GM23338 (cell line): ENCODE data around the gene COBL. TPM values are rescaled to one million over a fixed set of nuclear protein-coding genes. Genes with fewer than 3 reads are reported as not detected.

Experiments used
- ATAC-seq: fragments of 200-7000 bp; cut with Tn5 transposase; 3 replicates; pipeline ENCODE4 v1.9.1; 2020
- DNase-seq: peaks from one replicate; pipeline ENCODE4 v3.0.0-alpha.2; 2015; ENCODE audit warnings: low spot score
- H2AFZ ChIP-seq: fragments of 200-600 bp; sonication (generic); 2 replicates; pipeline ENCODE4 v1.8.0; 2016; ENCODE audit warnings: antibody characterized with exemption, mild to moderate bottlenecking, moderate library complexity
- H3F3A ChIP-seq: fragments of 200-600 bp; sonication (generic); replicated peaks from 2 replicates; pipeline ENCODE4 v1.8.0; 2017; ENCODE audit warnings: antibody characterized with exemption, mixed run types, low read depth
- H3K27ac ChIP-seq: fragments of 200-600 bp; sonication (generic); 2 replicates; pipeline ENCODE4 v1.6.1; 2016; ENCODE audit warnings: low read depth
- H3K27me3 ChIP-seq: fragments of 200-600 bp; sonication (generic); 2 replicates; pipeline ENCODE4 v1.8.0; 2016; ENCODE audit warnings: mild to moderate bottlenecking, mixed run types, moderate library complexity; ENCODE audit not compliant: insufficient read depth
- H3K36me3 ChIP-seq: fragments of 200-600 bp; sonication (generic); 2 replicates; pipeline ENCODE4 v1.8.0; 2016; ENCODE audit warnings: mild to moderate bottlenecking; ENCODE audit not compliant: insufficient read depth
- H3K4me1 ChIP-seq: fragments of 200-600 bp; sonication (generic); 2 replicates; pipeline ENCODE4 v1.8.0; 2016; ENCODE audit warnings: mild to moderate bottlenecking, moderate library complexity; ENCODE audit not compliant: insufficient read depth
- H3K4me2 ChIP-seq: fragments of 200-600 bp; sonication (generic); 2 replicates; pipeline ENCODE4 v1.7.1; 2017; ENCODE audit warnings: mixed run types
- H3K4me3 ChIP-seq: fragments of 200-600 bp; sonication (generic); 2 replicates; pipeline ENCODE4 v1.6.1; 2016; ENCODE audit warnings: mixed run types
- H3K79me2 ChIP-seq: fragments of 200-600 bp; sonication (generic); replicated peaks from 2 replicates; pipeline ENCODE4 v1.8.0; 2017; ENCODE audit warnings: mild to moderate bottlenecking; ENCODE audit not compliant: insufficient read depth
- H3K9me2 ChIP-seq: fragments of 200-600 bp; sonication (generic); 2 replicates; pipeline ENCODE4 v1.8.0; 2017; ENCODE audit not compliant: insufficient read depth
- H4K20me1 ChIP-seq: fragments of 200-600 bp; sonication (generic); replicated peaks from 2 replicates; pipeline ENCODE4 v1.8.0; 2017; ENCODE audit warnings: mild to moderate bottlenecking; ENCODE audit not compliant: insufficient read depth
- H3K27ac Mint-ChIP-seq: 2 replicates; pipeline ENCODE4 v1.8.0; 2020; ENCODE audit warnings: inconsistent platforms, mild to moderate bottlenecking, moderate library complexity, mixed read lengths
- H3K27me3 Mint-ChIP-seq: 3 replicates; pipeline ENCODE4 v1.8.0; 2022; ENCODE audit warnings: low read depth, mild to moderate bottlenecking, moderate library complexity, mixed read lengths, inconsistent platforms; ENCODE audit not compliant: insufficient read depth, poor library complexity
- H3K36me3 Mint-ChIP-seq: 3 replicates; pipeline ENCODE4 v1.8.0; 2021; ENCODE audit warnings: low read depth, mild to moderate bottlenecking, inconsistent platforms, moderate library complexity, mixed read lengths
- H3K4me1 Mint-ChIP-seq: 3 replicates; pipeline ENCODE4 v1.8.0; 2020; ENCODE audit warnings: mild to moderate bottlenecking, inconsistent platforms, mixed read lengths
- H3K4me3 Mint-ChIP-seq: 3 replicates; pipeline ENCODE4 v1.8.0; 2021; ENCODE audit warnings: moderate library complexity, mild to moderate bottlenecking, inconsistent platforms, mixed read lengths
- H3K9me3 Mint-ChIP-seq: 3 replicates; pipeline ENCODE4 v1.8.0; 2020; ENCODE audit warnings: moderate library complexity, mild to moderate bottlenecking, inconsistent platforms, mixed read lengths
- CREB1 ChIP-seq: fragments of 250-450 bp; sonication (Bioruptor Pico); IDR thresholded peaks from 2 replicates; pipeline ENCODE4 v1.5.0; 2020; ENCODE audit warnings: low read depth, mild to moderate bottlenecking, moderate library complexity
- EZH2 ChIP-seq: fragments of 200-600 bp; sonication (generic); IDR thresholded peaks from one replicate; pipeline ENCODE4 v1.8.0; 2017; ENCODE audit warnings: antibody characterized with exemption, mild to moderate bottlenecking, low read depth; ENCODE audit not compliant: unreplicated experiment
- EZH2phosphoT487 ChIP-seq: fragments of 200-600 bp; sonication (generic); IDR thresholded peaks from one replicate; pipeline ENCODE4 v1.8.1; 2018; ENCODE audit warnings: antibody characterized with exemption; ENCODE audit not compliant: unreplicated experiment
- JUNB ChIP-seq: IDR thresholded peaks from one replicate; pipeline ENCODE4 v1.6.1; 2016; ENCODE audit warnings: antibody characterized with exemption; ENCODE audit not compliant: unreplicated experiment
- NANOG ChIP-seq: IDR thresholded peaks from 2 replicates; pipeline ENCODE4 v1.6.1; 2016; ENCODE audit warnings: antibody characterized with exemption, borderline replicate concordance
- STAT1 ChIP-seq: IDR thresholded peaks from one replicate; pipeline ENCODE4 v1.6.1; 2016; ENCODE audit warnings: antibody characterized with exemption; ENCODE audit not compliant: unreplicated experiment
- ZNF114 ChIP-seq: fragments of 250-450 bp; sonication (Bioruptor Pico); IDR thresholded peaks from 2 replicates; pipeline ENCODE4 v1.5.0; 2020; ENCODE audit warnings: mild to moderate bottlenecking, moderate library complexity
- ZNF331 ChIP-seq: fragments of 250-450 bp; sonication (Bioruptor Pico); IDR thresholded peaks from 2 replicates; pipeline ENCODE4 v1.5.0; 2020; ENCODE audit warnings: low read depth, mild to moderate bottlenecking, moderate library complexity
- polyA plus RNA-seq: library from polyadenylated mRNA; unstranded; fragments of >200 nt; fragmentation: Nextera tagmentation; extraction: Ambion mirVana; gene quantifications from 2 replicates; pipeline ENCODE4 v1.2.1, GENCODE V29; 2016
- total RNA-seq: library from RNA; depleted of rRNA; stranded (reverse); fragments of >200 nt; shearing (Covaris generic); gene quantifications from 2 replicates; pipeline ENCODE4 v1.2.3, GENCODE V29; 2014
- TF ChIP-seq, protein P1 (sequence below): IDR thresholded peaks from 2 replicates; pipeline ENCODE4 v1.6.1; 2016; ENCODE audit warnings: antibody characterized with exemption
- TF ChIP-seq, protein P2 (sequence below): IDR thresholded peaks from one replicate; pipeline ENCODE4 v1.6.1; 2018; ENCODE audit warnings: antibody characterized with exemption; ENCODE audit not compliant: unreplicated experiment
- TF ChIP-seq, protein P3 (sequence below): fragments of 250-450 bp; sonication (Bioruptor Pico); IDR thresholded peaks from 2 replicates; pipeline ENCODE4 v1.5.0; 2020; ENCODE audit warnings: mild to moderate bottlenecking, moderate library complexity

Gene COBL
- total and polyA plus RNA-seq, 2 experiments from 2014 or later, result 18.3 to 51.9 TPM

DNA sequence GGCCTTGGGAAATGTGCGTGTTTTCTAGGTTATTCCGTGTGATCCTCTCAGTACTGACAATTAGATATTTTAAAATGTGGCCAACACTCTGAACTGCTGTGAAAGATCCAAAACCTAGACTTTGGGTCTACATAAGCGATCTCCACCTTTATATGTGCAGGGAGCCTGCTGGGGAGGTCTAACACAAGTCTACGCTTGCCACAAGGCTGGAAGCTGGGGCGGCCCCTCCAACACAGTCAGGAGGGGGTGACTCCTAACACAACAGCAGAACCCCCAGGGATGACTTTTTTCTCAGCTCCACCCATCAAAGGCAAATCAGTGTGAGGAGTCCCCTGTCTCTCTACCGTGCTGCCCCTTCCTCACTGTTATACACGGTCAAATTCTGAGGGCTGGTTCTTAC, 202.6 kb downstream of the COBL start:
- Histone ChIP-seq H2AFZ (no peak overlapping the region), H3K27ac (no peak overlapping the region), H3K9me2 (no peaks in the 10 kb centered on the region; the same call in 1 of the 2 replicates), H3K4me1 (no peaks in the 10 kb centered on the region; the same call in 1 of the 2 replicates), H3K27me3 (no peaks in the 10 kb centered on the region), H3K36me3 (no peaks in the 10 kb centered on the region), H3F3A (no peaks in the 10 kb centered on the region), H3K4me3 (no peak overlapping the region), H3K4me2 (no peak overlapping the region), H4K20me1 (no peaks in the 10 kb centered on the region), H3K79me2 (no peaks in the 10 kb centered on the region)
- ATAC-seq, result no peak
- Mint-ChIP-seq H3K9me3 (peaks cover 6% of the 10 kb centered on the region; the same call in 2 of the 3 replicates), H3K4me3 (no peak overlapping the region), H3K36me3 (no peaks in the 10 kb centered on the region; the same call in none of the 3 replicates), H3K27ac (no peak overlapping the region), H3K27me3 (peaks cover 4% of the 10 kb centered on the region), H3K4me1 (peaks cover 29% of the 10 kb centered on the region)
- DNase-seq, result no peak
- TF ChIP-seq, protein P1, sequence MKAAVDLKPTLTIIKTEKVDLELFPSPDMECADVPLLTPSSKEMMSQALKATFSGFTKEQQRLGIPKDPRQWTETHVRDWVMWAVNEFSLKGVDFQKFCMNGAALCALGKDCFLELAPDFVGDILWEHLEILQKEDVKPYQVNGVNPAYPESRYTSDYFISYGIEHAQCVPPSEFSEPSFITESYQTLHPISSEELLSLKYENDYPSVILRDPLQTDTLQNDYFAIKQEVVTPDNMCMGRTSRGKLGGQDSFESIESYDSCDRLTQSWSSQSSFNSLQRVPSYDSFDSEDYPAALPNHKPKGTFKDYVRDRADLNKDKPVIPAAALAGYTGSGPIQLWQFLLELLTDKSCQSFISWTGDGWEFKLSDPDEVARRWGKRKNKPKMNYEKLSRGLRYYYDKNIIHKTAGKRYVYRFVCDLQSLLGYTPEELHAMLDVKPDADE, result no peak
- TF ChIP-seq JUNB (no peak), STAT1 (no peak), EZH2phosphoT487 (no peak), NANOG (no peak), ZNF331 (CRISPR knock-in tag) (no peak), CREB1 (CRISPR knock-in tag) (no peak), ZNF114 (CRISPR knock-in tag) (no peak), EZH2 (no peak)
- TF ChIP-seq, protein P2, sequence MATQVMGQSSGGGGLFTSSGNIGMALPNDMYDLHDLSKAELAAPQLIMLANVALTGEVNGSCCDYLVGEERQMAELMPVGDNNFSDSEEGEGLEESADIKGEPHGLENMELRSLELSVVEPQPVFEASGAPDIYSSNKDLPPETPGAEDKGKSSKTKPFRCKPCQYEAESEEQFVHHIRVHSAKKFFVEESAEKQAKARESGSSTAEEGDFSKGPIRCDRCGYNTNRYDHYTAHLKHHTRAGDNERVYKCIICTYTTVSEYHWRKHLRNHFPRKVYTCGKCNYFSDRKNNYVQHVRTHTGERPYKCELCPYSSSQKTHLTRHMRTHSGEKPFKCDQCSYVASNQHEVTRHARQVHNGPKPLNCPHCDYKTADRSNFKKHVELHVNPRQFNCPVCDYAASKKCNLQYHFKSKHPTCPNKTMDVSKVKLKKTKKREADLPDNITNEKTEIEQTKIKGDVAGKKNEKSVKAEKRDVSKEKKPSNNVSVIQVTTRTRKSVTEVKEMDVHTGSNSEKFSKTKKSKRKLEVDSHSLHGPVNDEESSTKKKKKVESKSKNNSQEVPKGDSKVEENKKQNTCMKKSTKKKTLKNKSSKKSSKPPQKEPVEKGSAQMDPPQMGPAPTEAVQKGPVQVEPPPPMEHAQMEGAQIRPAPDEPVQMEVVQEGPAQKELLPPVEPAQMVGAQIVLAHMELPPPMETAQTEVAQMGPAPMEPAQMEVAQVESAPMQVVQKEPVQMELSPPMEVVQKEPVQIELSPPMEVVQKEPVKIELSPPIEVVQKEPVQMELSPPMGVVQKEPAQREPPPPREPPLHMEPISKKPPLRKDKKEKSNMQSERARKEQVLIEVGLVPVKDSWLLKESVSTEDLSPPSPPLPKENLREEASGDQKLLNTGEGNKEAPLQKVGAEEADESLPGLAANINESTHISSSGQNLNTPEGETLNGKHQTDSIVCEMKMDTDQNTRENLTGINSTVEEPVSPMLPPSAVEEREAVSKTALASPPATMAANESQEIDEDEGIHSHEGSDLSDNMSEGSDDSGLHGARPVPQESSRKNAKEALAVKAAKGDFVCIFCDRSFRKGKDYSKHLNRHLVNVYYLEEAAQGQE, result no peak

DNA sequence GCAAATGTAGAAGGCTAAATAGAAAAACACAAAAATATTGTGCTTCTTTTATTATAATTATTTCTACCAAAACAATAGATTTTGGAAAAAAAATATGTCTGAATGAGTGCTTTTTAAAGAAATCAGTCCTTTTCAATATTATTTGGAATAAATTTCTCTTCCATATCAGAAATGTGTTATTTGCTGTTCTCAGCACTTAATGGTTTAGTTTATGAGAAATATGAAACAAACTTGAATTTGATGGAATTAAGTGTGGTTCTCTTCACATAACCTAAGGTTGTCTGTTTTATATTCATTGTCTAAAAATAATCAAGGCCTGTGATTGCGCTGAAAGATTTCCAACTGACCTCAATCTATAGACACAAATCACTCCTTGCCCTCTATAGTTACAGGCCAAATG, 203.0 kb downstream of the COBL start:
- Mint-ChIP-seq H3K27ac (no peak overlapping the region), H3K27me3 (peaks cover 4% of the 10 kb centered on the region)
- no peaks in the 10 kb centered on the region for H4K20me1 ChIP-seq
- TF ChIP-seq ZNF331 (CRISPR knock-in tag) (no peak), EZH2phosphoT487 (no peak), ZNF114 (CRISPR knock-in tag) (no peak), JUNB (no peak), EZH2 (no peak), NANOG (no peak)
- TF ChIP-seq, protein P3, sequence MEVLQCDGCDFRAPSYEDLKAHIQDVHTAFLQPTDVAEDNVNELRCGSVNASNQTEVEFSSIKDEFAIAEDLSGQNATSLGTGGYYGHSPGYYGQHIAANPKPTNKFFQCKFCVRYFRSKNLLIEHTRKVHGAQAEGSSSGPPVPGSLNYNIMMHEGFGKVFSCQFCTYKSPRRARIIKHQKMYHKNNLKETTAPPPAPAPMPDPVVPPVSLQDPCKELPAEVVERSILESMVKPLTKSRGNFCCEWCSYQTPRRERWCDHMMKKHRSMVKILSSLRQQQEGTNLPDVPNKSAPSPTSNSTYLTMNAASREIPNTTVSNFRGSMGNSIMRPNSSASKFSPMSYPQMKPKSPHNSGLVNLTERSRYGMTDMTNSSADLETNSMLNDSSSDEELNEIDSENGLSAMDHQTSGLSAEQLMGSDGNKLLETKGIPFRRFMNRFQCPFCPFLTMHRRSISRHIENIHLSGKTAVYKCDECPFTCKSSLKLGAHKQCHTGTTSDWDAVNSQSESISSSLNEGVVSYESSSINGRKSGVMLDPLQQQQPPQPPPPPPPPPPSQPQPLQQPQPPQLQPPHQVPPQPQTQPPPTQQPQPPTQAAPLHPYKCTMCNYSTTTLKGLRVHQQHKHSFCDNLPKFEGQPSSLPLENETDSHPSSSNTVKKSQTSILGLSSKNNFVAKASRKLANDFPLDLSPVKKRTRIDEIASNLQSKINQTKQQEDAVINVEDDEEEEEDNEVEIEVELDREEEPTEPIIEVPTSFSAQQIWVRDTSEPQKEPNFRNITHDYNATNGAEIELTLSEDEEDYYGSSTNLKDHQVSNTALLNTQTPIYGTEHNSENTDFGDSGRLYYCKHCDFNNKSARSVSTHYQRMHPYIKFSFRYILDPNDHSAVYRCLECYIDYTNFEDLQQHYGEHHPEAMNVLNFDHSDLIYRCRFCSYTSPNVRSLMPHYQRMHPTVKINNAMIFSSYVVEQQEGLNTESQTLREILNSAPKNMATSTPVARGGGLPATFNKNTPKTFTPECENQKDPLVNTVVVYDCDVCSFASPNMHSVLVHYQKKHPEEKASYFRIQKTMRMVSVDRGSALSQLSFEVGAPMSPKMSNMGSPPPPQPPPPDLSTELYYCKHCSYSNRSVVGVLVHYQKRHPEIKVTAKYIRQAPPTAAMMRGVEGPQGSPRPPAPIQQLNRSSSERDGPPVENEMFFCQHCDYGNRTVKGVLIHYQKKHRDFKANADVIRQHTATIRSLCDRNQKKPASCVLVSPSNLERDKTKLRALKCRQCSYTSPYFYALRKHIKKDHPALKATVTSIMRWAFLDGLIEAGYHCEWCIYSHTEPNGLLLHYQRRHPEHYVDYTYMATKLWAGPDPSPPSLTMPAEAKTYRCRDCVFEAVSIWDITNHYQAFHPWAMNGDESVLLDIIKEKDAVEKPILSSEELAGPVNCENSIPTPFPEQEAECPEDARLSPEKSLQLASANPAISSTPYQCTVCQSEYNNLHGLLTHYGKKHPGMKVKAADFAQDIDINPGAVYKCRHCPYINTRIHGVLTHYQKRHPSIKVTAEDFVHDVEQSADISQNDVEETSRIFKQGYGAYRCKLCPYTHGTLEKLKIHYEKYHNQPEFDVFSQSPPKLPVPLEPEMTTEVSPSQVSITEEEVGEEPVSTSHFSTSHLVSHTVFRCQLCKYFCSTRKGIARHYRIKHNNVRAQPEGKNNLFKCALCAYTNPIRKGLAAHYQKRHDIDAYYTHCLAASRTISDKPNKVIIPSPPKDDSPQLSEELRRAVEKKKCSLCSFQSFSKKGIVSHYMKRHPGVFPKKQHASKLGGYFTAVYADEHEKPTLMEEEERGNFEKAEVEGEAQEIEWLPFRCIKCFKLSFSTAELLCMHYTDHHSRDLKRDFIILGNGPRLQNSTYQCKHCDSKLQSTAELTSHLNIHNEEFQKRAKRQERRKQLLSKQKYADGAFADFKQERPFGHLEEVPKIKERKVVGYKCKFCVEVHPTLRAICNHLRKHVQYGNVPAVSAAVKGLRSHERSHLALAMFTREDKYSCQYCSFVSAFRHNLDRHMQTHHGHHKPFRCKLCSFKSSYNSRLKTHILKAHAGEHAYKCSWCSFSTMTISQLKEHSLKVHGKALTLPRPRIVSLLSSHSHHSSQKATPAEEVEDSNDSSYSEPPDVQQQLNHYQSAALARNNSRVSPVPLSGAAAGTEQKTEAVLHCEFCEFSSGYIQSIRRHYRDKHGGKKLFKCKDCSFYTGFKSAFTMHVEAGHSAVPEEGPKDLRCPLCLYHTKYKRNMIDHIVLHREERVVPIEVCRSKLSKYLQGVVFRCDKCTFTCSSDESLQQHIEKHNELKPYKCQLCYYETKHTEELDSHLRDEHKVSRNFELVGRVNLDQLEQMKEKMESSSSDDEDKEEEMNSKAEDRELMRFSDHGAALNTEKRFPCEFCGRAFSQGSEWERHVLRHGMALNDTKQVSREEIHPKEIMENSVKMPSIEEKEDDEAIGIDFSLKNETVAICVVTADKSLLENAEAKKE, result no peak

More for the DNA sequence above, 203.0 kb downstream of the COBL start:
- Histone ChIP-seq H3K4me2 (no peak overlapping the region), H3K9me2 (no peaks in the 10 kb centered on the region; the same call in 1 of the 2 replicates), H2AFZ (no peak overlapping the region), H3K27me3 (no peaks in the 10 kb centered on the region), H3K4me1 (no peaks in the 10 kb centered on the region; the same call in 1 of the 2 replicates), H3K27ac (no peak overlapping the region), H3F3A (no peaks in the 10 kb centered on the region), H3K4me3 (no peak overlapping the region), H3K79me2 (no peaks in the 10 kb centered on the region), H3K36me3 (no peaks in the 10 kb centered on the region)
- ATAC-seq (no peak), DNase-seq (no peak)
- H3K36me3 Mint-ChIP-seq, result no peaks in the 10 kb centered on the region; the same call in none of the 3 replicates
- peaks cover 31% of the 10 kb centered on the region for H3K4me1 Mint-ChIP-seq
- H3K4me3 Mint-ChIP-seq, result no peak overlapping the region
- peaks cover 6% of the 10 kb centered on the region; the same call in 2 of the 3 replicates for H3K9me3 Mint-ChIP-seq
